Neural cell (in vitro differentiated cells): ENCODE results near the gene ZNF331. TPM values are rescaled to one million over a fixed set of nuclear protein-coding genes. Genes with fewer than 3 reads are reported as not detected.

ENCODE experiments used
- H2AFZ ChIP-seq: fragments of 200-600, 300-800 bp; sonication (generic), shearing (Covaris generic); 2 replicates; pipeline ENCODE4 v1.6.0; 2014; ENCODE audit warnings: low read depth, mild to moderate bottlenecking, antibody characterized with exemption, low read length, moderate library complexity
- H3F3A ChIP-seq: fragments of 200-600 bp; shearing (Covaris generic); 2 replicates; pipeline ENCODE4 v1.6.1; 2016; ENCODE audit warnings: mild to moderate bottlenecking, moderate library complexity, mixed read lengths, antibody characterized with exemption, low read length; ENCODE audit not compliant: insufficient read depth, poor library complexity, severe bottlenecking
- H3K27ac ChIP-seq: fragments of 200-600, 300-800 bp; sonication (generic), shearing (Covaris generic); 2 replicates; pipeline ENCODE4 v1.5.1; 2014; ENCODE audit warnings: mild to moderate bottlenecking, low read length, moderate library complexity
- H3K27me3 ChIP-seq: fragments of 300-800, 200-600 bp; sonication (generic), shearing (Covaris generic); 2 replicates; pipeline ENCODE4 v1.6.0; 2014; ENCODE audit warnings: mild to moderate bottlenecking, low read depth, low read length, moderate library complexity; ENCODE audit not compliant: insufficient read depth
- H3K36me3 ChIP-seq: fragments of 300-800, 200-600 bp; sonication (generic), shearing (Covaris generic); 2 replicates; pipeline ENCODE4 v1.5.1; 2014; ENCODE audit warnings: mild to moderate bottlenecking, antibody characterized with exemption, low read length, moderate library complexity; ENCODE audit not compliant: insufficient read depth
- H3K4me2 ChIP-seq: fragments of 300-800, 200-600 bp; sonication (generic), shearing (Covaris generic); 2 replicates; pipeline ENCODE4 v1.6.0; 2014; ENCODE audit warnings: mild to moderate bottlenecking, low read length
- H3K4me3 ChIP-seq: fragments of 300-800, 200-600 bp; sonication (generic), shearing (Covaris generic); 2 replicates; pipeline ENCODE4 v1.5.1; 2014; ENCODE audit warnings: mild to moderate bottlenecking, low read length, moderate library complexity
- H3K79me2 ChIP-seq: fragments of 200-600 bp; shearing (Covaris generic); replicated peaks from 2 replicates; pipeline ENCODE4 v1.6.0; 2014; ENCODE audit warnings: mild to moderate bottlenecking, low read length, moderate library complexity; ENCODE audit not compliant: insufficient read depth
- H3K9ac ChIP-seq: fragments of 300-800, 200-600 bp; sonication (generic), shearing (Covaris generic); 2 replicates; pipeline ENCODE4 v1.6.1; 2016; ENCODE audit warnings: mild to moderate bottlenecking, low read length, mixed read lengths
- H3K9me2 ChIP-seq: fragments of 200-600 bp; shearing (Covaris generic); 2 replicates; pipeline ENCODE4 v1.6.1; 2016; ENCODE audit warnings: mild to moderate bottlenecking, low read length, mixed read lengths; ENCODE audit not compliant: insufficient read depth
- H3K9me3 ChIP-seq: fragments of 200-600, 300-800 bp; sonication (generic), shearing (Covaris generic); 2 replicates; pipeline ENCODE4 v1.6.1; 2016; ENCODE audit warnings: mild to moderate bottlenecking, mixed run types, low read length, moderate library complexity, mixed read lengths
- H4K20me1 ChIP-seq: fragments of 200-600 bp; shearing (Covaris generic); 2 replicates; pipeline ENCODE4 v1.6.1; 2016; ENCODE audit warnings: mild to moderate bottlenecking, mixed run types; ENCODE audit not compliant: insufficient read depth
- EP300 ChIP-seq: fragments of 450-650 bp; conservative IDR thresholded peaks from 2 replicates; pipeline ENCODE4 v1.6.1; 2014; ENCODE audit warnings: antibody characterized with exemption, mild to moderate bottlenecking, moderate library complexity; ENCODE audit not compliant: poor library complexity, severe bottlenecking
- EZH2 ChIP-seq: fragments of 200-600, 300-800 bp; shearing (Covaris generic), sonication (generic); IDR thresholded peaks from 2 replicates; pipeline ENCODE4 v1.6.1; 2014; ENCODE audit warnings: antibody characterized with exemption, low read length, borderline replicate concordance, mild to moderate bottlenecking; ENCODE audit not compliant: insufficient read depth, poor library complexity, severe bottlenecking
- MXI1 ChIP-seq: fragments of 450-650 bp; conservative IDR thresholded peaks from 2 replicates; pipeline ENCODE4 v1.6.1; 2014; ENCODE audit warnings: antibody characterized with exemption, mild to moderate bottlenecking; ENCODE audit not compliant: poor library complexity, severe bottlenecking
- POLR2AphosphoS5 ChIP-seq: IDR thresholded peaks from 2 replicates; pipeline ENCODE4 v1.6.1; 2012
- RAD21 ChIP-seq: fragments of 450-650 bp; conservative IDR thresholded peaks from 2 replicates; pipeline ENCODE4 v1.6.1; 2014; ENCODE audit warnings: antibody characterized with exemption, mild to moderate bottlenecking, moderate library complexity
- SMC3 ChIP-seq: fragments of 450-650 bp; conservative IDR thresholded peaks from 2 replicates; pipeline ENCODE4 v1.6.1; 2014; ENCODE audit warnings: antibody characterized with exemption, mild to moderate bottlenecking, moderate library complexity; ENCODE audit not compliant: poor library complexity
- TAF1 ChIP-seq: IDR thresholded peaks from 2 replicates; pipeline ENCODE4 v1.6.1; 2012; ENCODE audit warnings: low read depth
- polyA plus RNA-seq: library from polyadenylated mRNA; depleted of rRNA; stranded (reverse); fragments of >200 nt; gene quantifications from 2 replicates; pipeline ENCODE4 v1.2.3, GENCODE V29; 2014
- TF ChIP-seq, protein P1 (sequence below): IDR thresholded peaks from 2 replicates; pipeline ENCODE4 v1.6.1; 2012; ENCODE audit warnings: borderline replicate concordance
- TF ChIP-seq, protein P2 (sequence below): fragments of 450-650 bp; IDR thresholded peaks from 2 replicates; pipeline ENCODE4 v1.5.1; 2014; ENCODE audit warnings: antibody characterized with exemption, mild to moderate bottlenecking, moderate library complexity; ENCODE audit not compliant: poor library complexity, severe bottlenecking

The ZNF331 gene
- polyA plus RNA-seq, 1 donor from 2014 or later: 10.7 TPM

DNA sequence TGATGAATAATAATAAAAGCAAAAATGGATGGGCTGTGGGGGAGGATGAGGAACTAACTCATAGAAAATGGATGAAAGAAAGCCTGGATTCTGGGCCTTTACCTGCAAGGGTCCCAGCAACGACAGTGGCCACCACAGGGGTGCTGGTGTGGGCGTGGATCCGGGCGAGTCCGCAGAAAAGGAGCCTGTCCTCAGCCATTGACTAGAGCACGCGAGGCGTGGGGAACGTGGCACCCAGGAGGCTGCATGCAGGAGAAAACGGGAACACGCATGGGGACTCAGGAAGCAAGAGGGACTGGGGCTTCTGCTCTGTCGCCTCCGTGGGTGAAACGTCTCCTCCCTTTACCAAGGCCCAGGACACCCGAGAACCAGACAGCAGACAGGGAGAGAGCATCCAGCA lies 68.1 kb downstream of the ZNF331 start:
- Histone ChIP-seq H3K79me2 (no peaks in the 10 kb centered on the region), H3K9ac (no peak overlapping the region), H4K20me1 (no peaks in the 10 kb centered on the region), H3K9me3 (no peaks in the 10 kb centered on the region), H2AFZ (no peak overlapping the region), H3K27me3 (no peaks in the 10 kb centered on the region), H3K4me2 (no peak overlapping the region), H3K4me3 (no peak overlapping the region), H3K27ac (no peak overlapping the region), H3F3A (no peaks in the 10 kb centered on the region), H3K36me3 (no peaks in the 10 kb centered on the region), H3K9me2 (no peaks in the 10 kb centered on the region)
- TF ChIP-seq, protein P1, sequence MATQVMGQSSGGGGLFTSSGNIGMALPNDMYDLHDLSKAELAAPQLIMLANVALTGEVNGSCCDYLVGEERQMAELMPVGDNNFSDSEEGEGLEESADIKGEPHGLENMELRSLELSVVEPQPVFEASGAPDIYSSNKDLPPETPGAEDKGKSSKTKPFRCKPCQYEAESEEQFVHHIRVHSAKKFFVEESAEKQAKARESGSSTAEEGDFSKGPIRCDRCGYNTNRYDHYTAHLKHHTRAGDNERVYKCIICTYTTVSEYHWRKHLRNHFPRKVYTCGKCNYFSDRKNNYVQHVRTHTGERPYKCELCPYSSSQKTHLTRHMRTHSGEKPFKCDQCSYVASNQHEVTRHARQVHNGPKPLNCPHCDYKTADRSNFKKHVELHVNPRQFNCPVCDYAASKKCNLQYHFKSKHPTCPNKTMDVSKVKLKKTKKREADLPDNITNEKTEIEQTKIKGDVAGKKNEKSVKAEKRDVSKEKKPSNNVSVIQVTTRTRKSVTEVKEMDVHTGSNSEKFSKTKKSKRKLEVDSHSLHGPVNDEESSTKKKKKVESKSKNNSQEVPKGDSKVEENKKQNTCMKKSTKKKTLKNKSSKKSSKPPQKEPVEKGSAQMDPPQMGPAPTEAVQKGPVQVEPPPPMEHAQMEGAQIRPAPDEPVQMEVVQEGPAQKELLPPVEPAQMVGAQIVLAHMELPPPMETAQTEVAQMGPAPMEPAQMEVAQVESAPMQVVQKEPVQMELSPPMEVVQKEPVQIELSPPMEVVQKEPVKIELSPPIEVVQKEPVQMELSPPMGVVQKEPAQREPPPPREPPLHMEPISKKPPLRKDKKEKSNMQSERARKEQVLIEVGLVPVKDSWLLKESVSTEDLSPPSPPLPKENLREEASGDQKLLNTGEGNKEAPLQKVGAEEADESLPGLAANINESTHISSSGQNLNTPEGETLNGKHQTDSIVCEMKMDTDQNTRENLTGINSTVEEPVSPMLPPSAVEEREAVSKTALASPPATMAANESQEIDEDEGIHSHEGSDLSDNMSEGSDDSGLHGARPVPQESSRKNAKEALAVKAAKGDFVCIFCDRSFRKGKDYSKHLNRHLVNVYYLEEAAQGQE: no peak
- no peak for TF ChIP-seq EP300
- no peak for TF ChIP-seq SMC3
- no peak for TF ChIP-seq EZH2
- TF ChIP-seq RAD21: no peak
- TF ChIP-seq MXI1: no peak
- no peak for TF ChIP-seq POLR2AphosphoS5
- TF ChIP-seq, protein P2, sequence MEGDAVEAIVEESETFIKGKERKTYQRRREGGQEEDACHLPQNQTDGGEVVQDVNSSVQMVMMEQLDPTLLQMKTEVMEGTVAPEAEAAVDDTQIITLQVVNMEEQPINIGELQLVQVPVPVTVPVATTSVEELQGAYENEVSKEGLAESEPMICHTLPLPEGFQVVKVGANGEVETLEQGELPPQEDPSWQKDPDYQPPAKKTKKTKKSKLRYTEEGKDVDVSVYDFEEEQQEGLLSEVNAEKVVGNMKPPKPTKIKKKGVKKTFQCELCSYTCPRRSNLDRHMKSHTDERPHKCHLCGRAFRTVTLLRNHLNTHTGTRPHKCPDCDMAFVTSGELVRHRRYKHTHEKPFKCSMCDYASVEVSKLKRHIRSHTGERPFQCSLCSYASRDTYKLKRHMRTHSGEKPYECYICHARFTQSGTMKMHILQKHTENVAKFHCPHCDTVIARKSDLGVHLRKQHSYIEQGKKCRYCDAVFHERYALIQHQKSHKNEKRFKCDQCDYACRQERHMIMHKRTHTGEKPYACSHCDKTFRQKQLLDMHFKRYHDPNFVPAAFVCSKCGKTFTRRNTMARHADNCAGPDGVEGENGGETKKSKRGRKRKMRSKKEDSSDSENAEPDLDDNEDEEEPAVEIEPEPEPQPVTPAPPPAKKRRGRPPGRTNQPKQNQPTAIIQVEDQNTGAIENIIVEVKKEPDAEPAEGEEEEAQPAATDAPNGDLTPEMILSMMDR: no peak
- no peak for TF ChIP-seq TAF1

DNA sequence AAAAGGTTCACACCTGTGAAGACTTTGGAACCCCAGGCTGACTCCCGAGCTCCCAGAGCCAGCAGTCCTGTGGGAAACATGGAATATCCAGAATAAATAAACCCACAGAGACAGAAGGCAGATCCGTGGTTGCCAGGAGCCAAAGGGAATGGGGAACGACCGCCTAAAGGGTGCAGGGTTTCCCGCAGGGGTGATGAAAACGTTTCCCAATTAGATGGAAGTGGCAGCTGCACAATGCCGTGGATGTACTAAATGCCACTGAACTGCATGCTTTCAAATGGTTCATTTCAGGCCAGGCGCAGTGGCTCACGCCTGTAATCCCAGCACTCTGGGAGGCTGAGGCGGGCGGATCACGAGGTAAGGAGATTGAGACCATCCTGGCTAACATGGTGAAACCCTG lies 70.4 kb downstream of the ZNF331 start:
- Histone ChIP-seq H2AFZ (no peak overlapping the region), H3K4me2 (no peak overlapping the region), H4K20me1 (no peaks in the 10 kb centered on the region), H3K27me3 (no peaks in the 10 kb centered on the region), H3K36me3 (no peaks in the 10 kb centered on the region), H3K4me3 (no peak overlapping the region), H3F3A (no peaks in the 10 kb centered on the region), H3K9me3 (no peaks in the 10 kb centered on the region), H3K79me2 (no peaks in the 10 kb centered on the region), H3K9me2 (no peaks in the 10 kb centered on the region), H3K27ac (no peak overlapping the region), H3K9ac (no peak overlapping the region)
- TF ChIP-seq RAD21 (no peak), EZH2 (no peak), POLR2AphosphoS5 (no peak), EP300 (no peak), SMC3 (no peak), TAF1 (no peak), MXI1 (no peak)
- TF ChIP-seq, protein P1: no peak
- TF ChIP-seq, protein P2: no peak
